K562 (cell line): ENCODE measurements around the gene ITGAE. TPM values are rescaled to one million over a fixed set of nuclear protein-coding genes. Genes with fewer than 3 reads are reported as not detected.

Source experiments
- ATAC-seq: fragments of 200-7000 bp; cut with Tn5 transposase; 3 replicates; pipeline ENCODE4 v1.9.1; 2020; ENCODE audit warnings: moderate library complexity
- Bru-seq: library from RNA; stranded (reverse); fragments of 400-500 nt; gene quantifications from one replicate; lab custom pipeline; 2021; lab: Mats Ljungman, UMichigan
- BruChase-seq, 2 experiments: library from RNA; stranded (reverse); fragments of 400-500 nt; gene quantifications; one replicate each; lab custom pipeline; 2021; lab: Mats Ljungman, UMichigan
- BruUV-seq: library from RNA; stranded (reverse); fragments of 400-500 nt; replicated peaks from 2 replicates; lab custom pipeline; 2021; lab: Mats Ljungman, UMichigan
- CTCF ChIA-PET: fragments of 300-600 bp; formaldehyde crosslinking; extraction: SDS; loops from one replicate; lab custom pipeline; 2021; ENCODE audit warnings: low intra/inter-chr PET ratio; lab: Yijun Ruan, JAX
- POLR2A ChIA-PET: fragments of 300-600, 350-650 bp; sonication (Branson Sonifier 250); formaldehyde crosslinking; extraction: SDS; loops from one replicate; lab custom pipeline; 2021; ENCODE audit warnings: antibody characterized with exemption, inconsistent platforms; lab: Yijun Ruan, JAX
- DNase-seq, 4 experiments: peaks; one replicate each; pipeline versions ENCODE4 v3.0.0 to v3.0.0-alpha.2; 2011 to 2018; ENCODE audit warnings: low spot score in 3 of 4, mixed read lengths in 3 of 4; ENCODE audit errors: extremely low read depth in 1 of 4
- FAIRE-seq: peaks from 2 replicates; lab custom pipeline; 2011; peaks lifted over from hg19 to GRCh38; lab: Jason Lieb, UNC
- H2AFZ ChIP-seq: 2 replicates; pipeline ENCODE4 v1.6.0; 2011; ENCODE audit warnings: low read depth, low read length, control low read depth, inconsistent platforms
- H3K27ac ChIP-seq: fragments of 200-600 bp; 3 replicates; pipeline ENCODE4 v1.8.0; 2011; ENCODE audit warnings: low read depth, mild to moderate bottlenecking, control low read depth, inconsistent platforms, low read length, moderate library complexity, mixed read lengths; ENCODE audit errors: extremely low read depth
- H3K27me3 ChIP-seq, 2 experiments: fragments of 300-600 bp in 1 of 2; 2 replicates in 1 of 2; 3 replicates in 1 of 2; pipeline versions ENCODE4 v1.6.0 to v1.8.0; 2011; ENCODE audit warnings: inconsistent platforms in 2 of 2, low read length in 2 of 2, mild to moderate bottlenecking in 1 of 2, mixed read lengths in 1 of 2, moderate library complexity in 1 of 2; ENCODE audit not compliant: control insufficient read depth in 2 of 2, insufficient read depth in 2 of 2
- H3K36me3 ChIP-seq: fragments of 300-600 bp; 3 replicates; pipeline ENCODE4 v1.8.0; 2011; ENCODE audit warnings: mild to moderate bottlenecking, low read length, inconsistent platforms; ENCODE audit not compliant: control insufficient read depth, insufficient read depth
- H3K4me1 ChIP-seq, 2 experiments: fragments of 200-600 bp in 1 of 2; replicated peaks in 1 of 2; 2 replicates in 1 of 2; 3 replicates in 1 of 2; pipeline versions ENCODE4 v1.5.1 to v1.8.0; 2011; ENCODE audit warnings: inconsistent platforms in 2 of 2, low read length in 2 of 2, mild to moderate bottlenecking in 1 of 2, mixed read lengths in 1 of 2, moderate library complexity in 1 of 2; ENCODE audit not compliant: control insufficient read depth in 2 of 2, insufficient read depth in 2 of 2
- H3K4me2 ChIP-seq: 2 replicates; pipeline ENCODE4 v1.6.1; 2011; ENCODE audit warnings: low read length, control low read depth, inconsistent platforms, mixed read lengths; ENCODE audit not compliant: insufficient read depth
- H3K4me3 ChIP-seq: fragments of 200-600 bp; sonication (generic), shearing (Covaris generic); 2 replicates; pipeline ENCODE4 v1.5.1; 2016; ENCODE audit warnings: control low read depth, inconsistent platforms
- H3K79me2 ChIP-seq: fragments of 200-600 bp; 3 replicates; pipeline ENCODE4 v1.8.0; 2011; ENCODE audit warnings: low read length, inconsistent platforms; ENCODE audit not compliant: control insufficient read depth, insufficient read depth
- H3K9ac ChIP-seq, 2 experiments: 2 replicates each; pipeline versions ENCODE4 v1.6.0 to v1.6.1; 2011; ENCODE audit warnings: low read depth in 2 of 2, low read length in 2 of 2, control low read depth in 1 of 2, inconsistent platforms in 1 of 2, mild to moderate bottlenecking in 1 of 2, mixed read lengths in 1 of 2; ENCODE audit not compliant: insufficient read depth in 1 of 2
- H3K9me1 ChIP-seq: one replicate; pipeline ENCODE4 v1.6.0; 2011; ENCODE audit warnings: inconsistent platforms, mild to moderate bottlenecking, low read length, moderate library complexity; ENCODE audit not compliant: control insufficient read depth, insufficient read depth
- H3K9me3 ChIP-seq: replicated peaks from 2 replicates; pipeline ENCODE4 v1.5.1; 2011; ENCODE audit warnings: low read depth, low read length, inconsistent platforms; ENCODE audit not compliant: control insufficient read depth, insufficient read depth
- H4K20me1 ChIP-seq: replicated peaks from 2 replicates; pipeline ENCODE4 v1.6.1; 2011; ENCODE audit warnings: low read length, inconsistent platforms, mixed read lengths; ENCODE audit not compliant: control insufficient read depth, insufficient read depth
- ARID3B ChIP-seq: fragments of 250-450 bp; sonication (Bioruptor Pico); IDR thresholded peaks from 2 replicates; pipeline ENCODE4 v1.4.0; 2020; ENCODE audit warnings: borderline replicate concordance
- CREB1 ChIP-seq, 2 experiments: sonication (generic) in 1 of 2; formaldehyde crosslinking in 1 of 2; IDR thresholded peaks; 2 replicates each; pipeline versions ENCODE4 v1.6.1 to v1.8.0; 2012 to 2022; ENCODE audit warnings: inconsistent platforms in 1 of 2, mild to moderate bottlenecking in 1 of 2, missing genetic modification reagents in 1 of 2, moderate library complexity in 1 of 2
- KAT7 ChIP-seq: sonication (generic); formaldehyde crosslinking; IDR thresholded peaks from 2 replicates; pipeline ENCODE4 v1.8.0; 2022; ENCODE audit warnings: missing genetic modification reagents, mild to moderate bottlenecking, borderline replicate concordance
- KHSRP ChIP-seq: fragments of 450-650 bp; IDR thresholded peaks from 2 replicates; pipeline ENCODE4 v1.6.1; 2017
- MCM2 ChIP-seq: fragments of 450-650 bp; IDR thresholded peaks from 2 replicates; pipeline ENCODE4 v1.6.1; 2017; ENCODE audit warnings: low read depth, mild to moderate bottlenecking
- MTF1 ChIP-seq: fragments of 250-450 bp; sonication (Bioruptor Pico); IDR thresholded peaks from 2 replicates; pipeline ENCODE4 v1.9.0; 2021; ENCODE audit warnings: moderate library complexity, mild to moderate bottlenecking, inconsistent platforms, borderline replicate concordance
- NFIC ChIP-seq: fragments of 450-650 bp; IDR thresholded peaks from 2 replicates; pipeline ENCODE4 v1.6.1; 2017; ENCODE audit warnings: mild to moderate bottlenecking, inconsistent platforms
- RAD51 ChIP-seq: fragments of 450-650 bp; IDR thresholded peaks from 2 replicates; pipeline ENCODE4 v1.7.1; 2016; ENCODE audit warnings: low read depth, mild to moderate bottlenecking, borderline replicate concordance
- TCFL5 ChIP-seq: fragments of 250-450 bp; sonication (Bioruptor Pico); conservative IDR thresholded peaks from 2 replicates; pipeline ENCODE4 v1.6.1; 2021; ENCODE audit warnings: mild to moderate bottlenecking, moderate library complexity, matching md5 sums
- YBX1 ChIP-seq: fragments of 450-650 bp; IDR thresholded peaks from 2 replicates; pipeline ENCODE4 v1.7.1; 2016; ENCODE audit warnings: mild to moderate bottlenecking
- ZKSCAN3 ChIP-seq: fragments of 250-450 bp; sonication (Bioruptor Pico); IDR thresholded peaks from 2 replicates; pipeline ENCODE4 v1.4.0; 2020
- ZNF511 ChIP-seq: sonication (generic); formaldehyde crosslinking; IDR thresholded peaks from 2 replicates; pipeline ENCODE4 v1.8.0; 2022; ENCODE audit warnings: mild to moderate bottlenecking, missing genetic modification reagents
- WGBS: fragments of 100-300 bp; shearing (Covaris generic); methylation state at CpG from one replicate; pipeline ENCODE4 v1.1.6; 2016; ENCODE audit warnings: low coverage, mixed read lengths; ENCODE audit not compliant: insufficient coverage; ENCODE audit errors: missing lambda C conversion rate; 5-methylcytosine and 5-hydroxymethylcytosine counted together
- in situ Hi-C: fragments of 300-500 bp; cut with MboI; formaldehyde crosslinking; loops from 4 replicates; pipeline ENCODE4 v1.15.0; 2018; ENCODE audit warnings: inconsistent platforms, mixed read lengths
- intact Hi-C: fragments of 100-400 bp; cut with micrococcal nuclease; formaldehyde crosslinking; loops from 2 replicates; pipeline ENCODE4 v1.14.2; 2022
- long read RNA-seq, 3 experiments: library from polyadenylated mRNA in 2 of 3; library from RNA in 1 of 3; unstranded in 2 of 3; stranded (forward) in 1 of 3; transcript quantifications; one replicate each; pipeline ENCODE4 v2.0.0, GENCODE V29; 2019 to 2022
- polyA minus RNA-seq, 3 experiments: library from RNA; depleted of rRNA, polyadenylated mRNA; stranded (reverse); fragments of >200 nt; gene quantifications; 2 replicates each; pipeline ENCODE4 v1.2.3, GENCODE V29; 2011
- polyA plus RNA-seq, 8 experiments: library from polyadenylated mRNA; depleted of rRNA in 4 of 8; stranded (reverse) in 5 of 8; unstranded in 3 of 8; fragments of >200 nt; fragmentation: Nextera tagmentation in 2 of 8; fragmentation: Illumina TruSeq in 1 of 8; extraction: Ambion mirVana in 2 of 8; extraction: Trizol in 1 of 8; gene quantifications; 2 replicates each; pipeline versions ENCODE4 v1.2.1 to v1.2.3, GENCODE V29; 2011 to 2014; ENCODE audit warnings: inconsistent platforms in 1 of 8, missing spikeins in 1 of 8
- total RNA-seq, 7 experiments: library from RNA; depleted of rRNA in 6 of 7; stranded (reverse); fragments of >200 nt in 6 of 7; fragmentation: Illumina TruSeq in 2 of 7; extraction: Trizol in 2 of 7; gene quantifications; 2 replicates each; pipeline versions ENCODE4 v1.2.1 to v1.2.3, GENCODE V29; 2011 to 2021; ENCODE audit warnings: low replicate concordance in 1 of 7

The ITGAE gene
- 17.8 and 20.9 TPM in 2 replicates for total RNA-seq (2011; cell fraction: chromatin; rRNA removed; ENCODE audit: low replicate concordance)
- 14.1 and 16.8 TPM in 2 replicates for total RNA-seq (2011; cell fraction: nucleolus; rRNA removed)
- 18.1 and 21.6 TPM in 2 replicates for total RNA-seq (2011; cell fraction: nucleoplasm; rRNA removed)
- 14.8 and 24.2 TPM in 2 replicates for total RNA-seq (2014; rRNA removed)
- total RNA-seq (2014; rRNA removed; fragmentation: Illumina TruSeq; extraction: Trizol) = 19.8 and 20.1 TPM in 2 replicates
- 23.0 and 27.0 TPM in 2 replicates for total RNA-seq (2015; rRNA removed; fragmentation: Illumina TruSeq; extraction: Trizol)
- 17.0 and 18.5 TPM in 2 replicates for total RNA-seq (2021)
- 45.3 and 49.9 TPM in 2 replicates for polyA plus RNA-seq (2011; rRNA removed)
- polyA plus RNA-seq (2011; cell fraction: cytosol; rRNA removed) = 18.5 and 26.8 TPM in 2 replicates
- 19.2 and 31.3 TPM in 2 replicates for polyA plus RNA-seq (2011; cell fraction: nucleus; rRNA removed)
- polyA plus RNA-seq (2012) = 18.3 and 39.8 TPM in 2 replicates
- 18.2 and 19.3 TPM in 2 replicates for polyA plus RNA-seq (2014; fragmentation: Illumina TruSeq; extraction: Trizol)
- polyA plus RNA-seq (2014; fragmentation: Nextera tagmentation; extraction: Ambion mirVana) = 100 to 1,000 TPM; 151 to 160 TPM
- polyA plus RNA-seq (2014; rRNA removed) = 27.6 and 33.3 TPM in 2 replicates
- 6.7 and 9.9 TPM in 2 replicates for polyA minus RNA-seq (2011; rRNA and poly(A)+ RNA removed)
- polyA minus RNA-seq (2011; cell fraction: cytosol; rRNA and poly(A)+ RNA removed) = 3.2 and 4.3 TPM in 2 replicates
- polyA minus RNA-seq (2011; cell fraction: nucleus; rRNA and poly(A)+ RNA removed) = 5.3 and 7.1 TPM in 2 replicates
- percentile 41 among the genes with signal in this experiment for Bru-seq, nascent RNA
- percentile 40 among the genes with signal in this experiment for BruChase-seq, experiment 1, labeled RNA remaining after a 2-hour chase
- percentile 40 among the genes with signal in this experiment for BruChase-seq, experiment 2, labeled RNA remaining after a 6-hour chase
- long read RNA-seq, experiment 1, transcript ITGAE-207 (4 exons, 672 nt) = major isoform, 43 of 51 reads
- long read RNA-seq, experiment 1, partial matches to known transcripts = 1 of 51 reads
- long read RNA-seq, experiment 1, other reads (novel, unspliced or antisense) = 3 of 51 reads
- long read RNA-seq, experiment 2, transcript ITGAE-207 (4 exons, 672 nt) = major isoform, 10 of 12 reads
- long read RNA-seq, experiment 2, partial matches to known transcripts = 1 of 12 reads
- long read RNA-seq, experiment 2, other reads (novel, unspliced or antisense) = 0 of 12 reads
- long read RNA-seq, experiment 3, transcript ITGAE-207 (4 exons, 672 nt) = major isoform, 17 of 18 reads
- long read RNA-seq, experiment 3, partial matches to known transcripts = 0 of 18 reads
- long read RNA-seq, experiment 3, other reads (novel, unspliced or antisense) = 0 of 18 reads

GRCh38 chr17:3800362-3801271 lies at the start of gene ITGAE:
TSS of gene ITGAE (minus strand) at chr17:3801188. CDS start at chr17:3801144, 44 bp downstream.
- H3K4me2 ChIP-seq = no peak within 1 kb of the TSS
- no TSS peak for BruUV-seq
- in situ Hi-C loops = no loop called here
- TF ChIP-seq RAD51 = no peak
- no peak for TF ChIP-seq TCFL5
- TF ChIP-seq MTF1 = no peak
- no peak for TF ChIP-seq CREB1 (IDR thresholded peaks at IDR 0.05)
- no peak for TF ChIP-seq CREB1 (CRISPR knock-in tag; IDR thresholded peaks at IDR 0.05)
- TF ChIP-seq NFIC = no peak
- TF ChIP-seq ZKSCAN3 (CRISPR knock-in tag) = no peak
- no peak for TF ChIP-seq KAT7 (CRISPR knock-in tag)
- no peak for TF ChIP-seq ARID3B (CRISPR knock-in tag)
- TF ChIP-seq ZNF511 (CRISPR knock-in tag) = no peak
- no peak for TF ChIP-seq YBX1
- TF ChIP-seq KHSRP = no peak
- TF ChIP-seq MCM2 = no peak

More at GRCh38 chr17:3800362-3801271, at the start of gene ITGAE:
- Histone ChIP-seq H3K27me3 (peaks cover 0 to 4% of the 10 kb centered on the region in 2 experiments; a peak in 1 of 5 replicates), H3K4me3 (no peak within 1 kb of the TSS), H3K9ac (peak within 1 kb of the TSS in 1 of 2 experiments; percentile 52; a peak in 2 of 4 replicates), H3K9me3 (no peaks in the 10 kb centered on the region), H2AFZ (no peak within 1 kb of the TSS), H3K36me3 (no peaks in the 10 kb centered on the region), H3K4me1 (peaks cover 0 to 4% of the 10 kb centered on the region in 2 experiments; a peak in 2 of 5 replicates), H3K79me2 (no peaks in the 10 kb centered on the region), H3K9me1 (no peaks in the 10 kb centered on the region), H3K27ac (no peak within 1 kb of the TSS), H4K20me1 (no peaks in the 10 kb centered on the region)
- FAIRE-seq = no peak
- WGBS = 36% methylated on average over 12 of the region's 17 CpGs
- ChIA-PET POLR2A (interaction anchor here (0.6 to 1.0 kb wide), 2 partner anchors 12 to 77 kb away, joined by 3 read pairs; partner anchors contain the start of gene HASPIN), CTCF (no interaction called here)
- intact Hi-C loops = no loop called here
- no peak for DNase-seq
- ATAC-seq = peak; percentile 19; the same call in 2 of the 3 replicates
